A549 (cell line): Measurements from ENCODE around the gene MARCHF11. TPM values are rescaled to one million over a fixed set of nuclear protein-coding genes. Genes with fewer than 3 reads are reported as not detected.

ENCODE experiments used
- ATAC-seq, 2 experiments: fragments of 200-7000 bp in 1 of 2; fragments of >200 bp in 1 of 2; cut with Nextera tagmentation in 1 of 2; cut with Tn5 transposase in 1 of 2; 3 replicates each; pipeline versions ENCODE4 v1.8.0 to v1.9.1; 2018 to 2020; ENCODE audit warnings: mild to moderate bottlenecking in 1 of 2, moderate library complexity in 1 of 2
- CTCF ChIA-PET: fragments of 300-600 bp; sonication (Branson Sonifier 250); formaldehyde crosslinking; extraction: SDS; loops from one replicate; lab custom pipeline; 2021; ENCODE audit warnings: antibody characterized with exemption, inconsistent platforms; lab: Yijun Ruan, JAX
- POLR2A ChIA-PET: fragments of 350-600 bp; formaldehyde crosslinking; extraction: SDS; loops from one replicate; lab custom pipeline; 2021; ENCODE audit warnings: antibody characterized with exemption, inconsistent platforms; lab: Yijun Ruan, JAX
- DNase-seq, 2 experiments: peaks; one replicate each; pipeline versions ENCODE4 v3.0.0 to v3.0.0-alpha.2; 2011 to 2016; ENCODE audit warnings: low read depth in 1 of 2, low spot score in 1 of 2
- FAIRE-seq: peaks from 2 replicates; lab custom pipeline; 2011; peaks lifted over from hg19 to GRCh38; lab: Jason Lieb, UNC
- H3K27ac ChIP-seq, 2 experiments: fragments of >200 bp; sonication (Bioruptor Twin); formaldehyde crosslinking; 3 replicates each; pipeline ENCODE4 v1.5.1; 2016 to 2017
- H3K4me1 ChIP-seq: fragments of >200 bp; sonication (Bioruptor Twin); formaldehyde crosslinking; 3 replicates; pipeline ENCODE4 v1.6.1; 2016
- H3K4me2 ChIP-seq: fragments of >200 bp; sonication (Bioruptor Twin); formaldehyde crosslinking; 3 replicates; pipeline ENCODE4 v1.6.1; 2016
- H3K4me3 ChIP-seq: fragments of >200 bp; sonication (Bioruptor Twin); formaldehyde crosslinking; 3 replicates; pipeline ENCODE4 v1.5.1; 2016
- H3K9me3 ChIP-seq: fragments of >200 bp; sonication (Bioruptor Twin); formaldehyde crosslinking; 3 replicates; pipeline ENCODE4 v1.6.1; 2016
- BHLHE40 ChIP-seq: IDR thresholded peaks from 2 replicates; pipeline ENCODE4 v1.6.1; 2012; ENCODE audit warnings: low read depth, low read length, inconsistent platforms
- CEBPB ChIP-seq, 2 experiments: fragments of >200 bp in 1 of 2; sonication (Bioruptor Twin) in 1 of 2; formaldehyde crosslinking in 1 of 2; IDR thresholded peaks; 2 replicates each; pipeline ENCODE4 v1.6.1; 2012 to 2016
- EHMT2 ChIP-seq: fragments of 200-600 bp; sonication (generic); IDR thresholded peaks from 2 replicates; pipeline ENCODE4 v1.6.1; 2016; ENCODE audit warnings: antibody characterized with exemption, low read depth, mild to moderate bottlenecking, moderate library complexity
- ESRRA ChIP-seq: fragments of 150-350 bp; IDR thresholded peaks from 2 replicates; pipeline ENCODE4 v1.6.1; 2014; ENCODE audit warnings: mild to moderate bottlenecking, low read length, borderline replicate concordance
- FOSB ChIP-seq: fragments of 250-450 bp; sonication (Bioruptor Pico); IDR thresholded peaks from 2 replicates; pipeline ENCODE4 v1.5.0; 2020; ENCODE audit warnings: mild to moderate bottlenecking, moderate library complexity
- FOSL2 ChIP-seq, 2 experiments: fragments of 450-650 bp in 1 of 2; fragments of >200 bp in 1 of 2; sonication (Bioruptor Twin) in 1 of 2; formaldehyde crosslinking; IDR thresholded peaks; 2 replicates each; pipeline versions ENCODE4 v1.5.0 to v1.6.1; 2016 to 2020; ENCODE audit warnings: mild to moderate bottlenecking in 1 of 2, moderate library complexity in 1 of 2
- HDAC2 ChIP-seq: fragments of 200-600 bp; sonication (generic); IDR thresholded peaks from 2 replicates; pipeline ENCODE4 v1.6.1; 2016
- HOXB13 ChIP-seq: fragments of 250-450 bp; sonication (Bioruptor Pico); IDR thresholded peaks from 2 replicates; pipeline ENCODE4 v1.5.0; 2020; ENCODE audit warnings: low read depth, mild to moderate bottlenecking, moderate library complexity
- HOXB5 ChIP-seq: fragments of 250-450 bp; sonication (Bioruptor Pico); IDR thresholded peaks from 2 replicates; pipeline ENCODE4 v1.5.0; 2020; ENCODE audit warnings: mild to moderate bottlenecking, moderate library complexity
- JUNB ChIP-seq: fragments of >200 bp; sonication (Bioruptor Twin); formaldehyde crosslinking; IDR thresholded peaks from 2 replicates; pipeline ENCODE4 v1.6.1; 2016
- KDM5A ChIP-seq: fragments of 200-600 bp; sonication (generic); IDR thresholded peaks from 2 replicates; pipeline ENCODE4 v1.6.1; 2016; ENCODE audit warnings: antibody characterized with exemption, mild to moderate bottlenecking
- MAFK ChIP-seq: fragments of 450-650 bp; IDR thresholded peaks from 2 replicates; pipeline ENCODE4 v1.6.1; 2014; ENCODE audit not compliant: partially characterized antibody
- NFE2L2 ChIP-seq: fragments of 150-350 bp; conservative IDR thresholded peaks from 2 replicates; pipeline ENCODE4 v1.6.1; 2014; ENCODE audit warnings: low read length
- NR3C1 ChIP-seq: fragments of >200 bp; sonication (Bioruptor Twin); formaldehyde crosslinking; IDR thresholded peaks from 3 replicates; pipeline ENCODE4 v1.6.1; 2017
- POLR2AphosphoS2 ChIP-seq: conservative IDR thresholded peaks from 2 replicates; pipeline ENCODE4 v1.6.1; 2012; ENCODE audit warnings: low read length, improper control_type of control experiment, inconsistent platforms
- RCOR1 ChIP-seq: fragments of 150-350 bp; IDR thresholded peaks from 2 replicates; pipeline ENCODE4 v1.6.1; 2014; ENCODE audit warnings: antibody characterized with exemption, low read length, low read depth
- RFX5 ChIP-seq: fragments of 450-650 bp; IDR thresholded peaks from 2 replicates; pipeline ENCODE4 v1.7.1; 2014; ENCODE audit warnings: antibody characterized with exemption, mild to moderate bottlenecking, moderate library complexity
- SMC3 ChIP-seq: fragments of >200 bp; sonication (Bioruptor Twin); formaldehyde crosslinking; IDR thresholded peaks from 3 replicates; pipeline ENCODE4 v1.6.1; 2018; ENCODE audit warnings: inconsistent platforms
- SREBF2 ChIP-seq: fragments of 450-650 bp; IDR thresholded peaks from 2 replicates; pipeline ENCODE4 v1.6.1; 2014; ENCODE audit warnings: mild to moderate bottlenecking, moderate library complexity
- ZC3H11A ChIP-seq: fragments of 450-650 bp; IDR thresholded peaks from 2 replicates; pipeline ENCODE4 v1.6.1; 2014; ENCODE audit warnings: antibody characterized with exemption, mild to moderate bottlenecking
- ZNF302 ChIP-seq: fragments of 250-450 bp; sonication (Bioruptor Pico); IDR thresholded peaks from 2 replicates; pipeline ENCODE4 v1.9.0; 2021; ENCODE audit warnings: inconsistent platforms, mild to moderate bottlenecking, moderate library complexity
- ZSCAN20 ChIP-seq: fragments of 250-450 bp; sonication (Bioruptor Pico); IDR thresholded peaks from 2 replicates; pipeline ENCODE4 v1.8.0; 2022; ENCODE audit warnings: mild to moderate bottlenecking, moderate library complexity
- WGBS: methylation state at CpG from one replicate; pipeline ENCODE4 v1.1.6; 2017; ENCODE audit errors: missing lambda C conversion rate; 5-methylcytosine and 5-hydroxymethylcytosine counted together
- polyA plus RNA-seq, 4 experiments: library from polyadenylated mRNA; depleted of rRNA in 3 of 4; stranded (reverse); fragments of >200 nt; fragmentation: RNase III in 1 of 4; extraction: RNeasy Plus Mini Kit Qiagen cat#74134 plus additional on column Dnase treatment in 1 of 4; gene quantifications; 2 replicates in 3 of 4; 3 replicates in 1 of 4; pipeline ENCODE4 v1.2.3, GENCODE V29; 2011 to 2017
- TF ChIP-seq, protein P1 (sequence below): fragments of 450-650 bp; IDR thresholded peaks from 2 replicates; pipeline ENCODE4 v1.6.1; 2014; ENCODE audit warnings: antibody characterized with exemption
- TF ChIP-seq, protein P2 (sequence below): fragments of >200 bp; sonication (Bioruptor Twin); formaldehyde crosslinking; IDR thresholded peaks from 3 replicates; pipeline ENCODE4 v1.5.1; 2016
- TF ChIP-seq, protein P3 (sequence below): IDR thresholded peaks from 2 replicates; pipeline ENCODE4 v1.6.1; 2012; ENCODE audit warnings: low read depth, borderline replicate concordance
- TF ChIP-seq, protein P4 (sequence below): IDR thresholded peaks from 2 replicates; pipeline ENCODE4 v1.6.1; 2012
- TF ChIP-seq, protein P5 (sequence below): fragments of 150-350 bp; IDR thresholded peaks from 2 replicates; pipeline ENCODE4 v1.6.1; 2014; ENCODE audit warnings: low read depth, mild to moderate bottlenecking, low read length
- TF ChIP-seq, protein P6 (sequence below): IDR thresholded peaks from 2 replicates; pipeline ENCODE4 v1.6.1; 2012

The MARCHF11 gene
- polyA plus RNA-seq, 2 of the 4 experiments (the other 2 are of a cell fraction), result not detected

DNA sequence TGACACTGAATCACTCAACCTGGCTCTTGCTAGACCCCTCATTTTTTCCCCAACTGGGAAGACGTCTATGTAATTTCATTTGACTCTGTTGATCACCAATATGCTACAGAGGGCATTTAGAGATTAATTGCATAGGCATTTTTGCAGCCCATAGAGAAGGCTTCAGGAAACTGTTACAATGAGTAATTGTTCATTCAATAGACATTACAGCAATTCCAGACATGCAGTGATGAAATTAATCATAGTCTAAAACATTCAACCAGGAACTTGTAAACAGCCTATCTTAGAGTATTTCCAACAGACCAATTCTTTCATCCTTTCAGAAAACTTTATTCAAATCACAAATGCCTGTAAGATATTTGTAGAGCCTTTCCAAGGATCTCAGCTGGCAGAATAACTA, 122.3 kb downstream of the MARCHF11 start:
- FAIRE-seq, result no peak
- no peaks in the 10 kb centered on the region for H3K4me1 ChIP-seq
- POLR2A ChIA-PET, result no interaction called here
- TF ChIP-seq HOXB13 (CRISPR knock-in tag), result no peak
- TF ChIP-seq, protein P1, sequence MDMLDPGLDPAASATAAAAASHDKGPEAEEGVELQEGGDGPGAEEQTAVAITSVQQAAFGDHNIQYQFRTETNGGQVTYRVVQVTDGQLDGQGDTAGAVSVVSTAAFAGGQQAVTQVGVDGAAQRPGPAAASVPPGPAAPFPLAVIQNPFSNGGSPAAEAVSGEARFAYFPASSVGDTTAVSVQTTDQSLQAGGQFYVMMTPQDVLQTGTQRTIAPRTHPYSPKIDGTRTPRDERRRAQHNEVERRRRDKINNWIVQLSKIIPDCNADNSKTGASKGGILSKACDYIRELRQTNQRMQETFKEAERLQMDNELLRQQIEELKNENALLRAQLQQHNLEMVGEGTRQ, result no peak
- TF ChIP-seq, protein P2, sequence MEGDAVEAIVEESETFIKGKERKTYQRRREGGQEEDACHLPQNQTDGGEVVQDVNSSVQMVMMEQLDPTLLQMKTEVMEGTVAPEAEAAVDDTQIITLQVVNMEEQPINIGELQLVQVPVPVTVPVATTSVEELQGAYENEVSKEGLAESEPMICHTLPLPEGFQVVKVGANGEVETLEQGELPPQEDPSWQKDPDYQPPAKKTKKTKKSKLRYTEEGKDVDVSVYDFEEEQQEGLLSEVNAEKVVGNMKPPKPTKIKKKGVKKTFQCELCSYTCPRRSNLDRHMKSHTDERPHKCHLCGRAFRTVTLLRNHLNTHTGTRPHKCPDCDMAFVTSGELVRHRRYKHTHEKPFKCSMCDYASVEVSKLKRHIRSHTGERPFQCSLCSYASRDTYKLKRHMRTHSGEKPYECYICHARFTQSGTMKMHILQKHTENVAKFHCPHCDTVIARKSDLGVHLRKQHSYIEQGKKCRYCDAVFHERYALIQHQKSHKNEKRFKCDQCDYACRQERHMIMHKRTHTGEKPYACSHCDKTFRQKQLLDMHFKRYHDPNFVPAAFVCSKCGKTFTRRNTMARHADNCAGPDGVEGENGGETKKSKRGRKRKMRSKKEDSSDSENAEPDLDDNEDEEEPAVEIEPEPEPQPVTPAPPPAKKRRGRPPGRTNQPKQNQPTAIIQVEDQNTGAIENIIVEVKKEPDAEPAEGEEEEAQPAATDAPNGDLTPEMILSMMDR, result no peak
- no peak for TF ChIP-seq POLR2AphosphoS2
- TF ChIP-seq, protein P3, sequence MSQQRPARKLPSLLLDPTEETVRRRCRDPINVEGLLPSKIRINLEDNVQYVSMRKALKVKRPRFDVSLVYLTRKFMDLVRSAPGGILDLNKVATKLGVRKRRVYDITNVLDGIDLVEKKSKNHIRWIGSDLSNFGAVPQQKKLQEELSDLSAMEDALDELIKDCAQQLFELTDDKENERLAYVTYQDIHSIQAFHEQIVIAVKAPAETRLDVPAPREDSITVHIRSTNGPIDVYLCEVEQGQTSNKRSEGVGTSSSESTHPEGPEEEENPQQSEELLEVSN, result no peak
- DNase-seq, result no peak
- ATAC-seq, result no peak
- no peak overlapping the region for H3K4me2 ChIP-seq
- no peak overlapping the region for H3K4me3 ChIP-seq
- no peaks in the 10 kb centered on the region for H3K9me3 ChIP-seq
- CTCF ChIA-PET, result interaction anchor here (1.1 kb wide), 1 partner anchor 14 kb away, joined by 3 read pairs; no protein-coding TSS in a partner anchor
- H3K27ac ChIP-seq, result no peak overlapping the region
- WGBS, result 0% methylated on average over 1 of the region's 1 CpG

DNA sequence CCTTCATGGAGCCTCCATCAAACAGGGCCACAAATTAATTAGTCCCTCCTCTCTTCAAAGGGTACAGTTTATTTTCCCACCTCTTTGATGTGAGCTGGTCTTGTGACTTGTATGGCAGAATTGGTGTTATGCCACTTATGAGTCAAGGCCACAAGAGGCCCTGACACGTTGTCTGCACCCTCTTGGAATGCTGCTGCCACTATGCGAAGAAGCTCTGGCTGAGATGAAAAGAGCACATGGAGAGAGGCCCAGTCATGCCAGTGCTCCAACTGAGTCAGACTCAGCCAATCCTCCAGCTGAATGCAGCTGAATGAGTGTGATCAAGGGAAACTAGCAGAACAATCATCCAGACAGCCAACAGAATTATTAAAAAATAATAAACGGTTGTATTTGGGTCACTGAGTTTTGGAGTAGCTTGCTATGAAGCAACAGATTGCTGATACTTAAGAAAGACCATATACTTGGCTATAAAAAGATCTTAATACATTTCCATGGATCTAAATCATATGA, 128.3 kb downstream of the MARCHF11 start:
- WGBS, result 25% methylated on average over 3 of the region's 3 CpGs
- H3K4me3 ChIP-seq, result no peak overlapping the region
- no peak for ATAC-seq
- ChIA-PET CTCF (interaction anchor here (0.9 kb wide), 1 partner anchor 8 kb away, joined by 3 read pairs; no protein-coding TSS in a partner anchor), POLR2A (no interaction called here)
- no peaks in the 10 kb centered on the region for H3K9me3 ChIP-seq
- DNase-seq, result no peak
- no peak overlapping the region for H3K27ac ChIP-seq
- TF ChIP-seq ZSCAN20 (CRISPR knock-in tag) (no peak), HOXB13 (CRISPR knock-in tag) (no peak), MAFK (no peak), JUNB (no peak), NR3C1 (no peak), SREBF2 (no peak), EHMT2 (no peak), RCOR1 (no peak), NFE2L2 (no peak), FOSB (CRISPR knock-in tag) (no peak), RFX5 (no peak), HOXB5 (CRISPR knock-in tag) (no peak), SMC3 (no peak), HDAC2 (no peak)
- TF ChIP-seq, protein P4, sequence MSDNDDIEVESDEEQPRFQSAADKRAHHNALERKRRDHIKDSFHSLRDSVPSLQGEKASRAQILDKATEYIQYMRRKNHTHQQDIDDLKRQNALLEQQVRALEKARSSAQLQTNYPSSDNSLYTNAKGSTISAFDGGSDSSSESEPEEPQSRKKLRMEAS, result no peak
- TF ChIP-seq, protein P2, result no peak
- no peaks in the 10 kb centered on the region for H3K4me1 ChIP-seq
- H3K4me2 ChIP-seq, result no peak overlapping the region
- FAIRE-seq, result no peak

DNA sequence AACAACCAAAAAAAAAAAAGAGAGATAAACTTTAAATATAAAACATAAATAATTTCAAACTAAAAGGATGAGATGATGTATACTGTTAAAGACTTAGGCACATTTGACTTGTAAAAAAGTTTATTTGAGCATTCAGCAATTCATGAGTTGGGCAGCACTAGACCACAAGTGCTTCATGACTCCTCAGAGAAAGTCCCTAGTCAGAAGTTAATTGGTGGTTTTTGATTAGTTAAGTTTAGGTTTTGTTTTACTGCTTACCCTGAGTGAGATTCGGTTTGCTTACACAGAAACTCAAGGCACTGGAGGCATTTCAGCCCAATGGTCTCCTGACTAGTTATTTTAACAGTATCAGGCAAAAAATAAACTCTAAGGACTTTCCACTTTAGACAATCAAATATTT, 129.2 kb downstream of the MARCHF11 start:
- Histone ChIP-seq H3K4me2 (no peak overlapping the region), H3K4me1 (no peaks in the 10 kb centered on the region), H3K27ac (no peak overlapping the region), H3K4me3 (no peak overlapping the region), H3K9me3 (no peaks in the 10 kb centered on the region)
- ATAC-seq (no peak), DNase-seq (no peak), FAIRE-seq (no peak)
- WGBS, result 0% methylated on average over 1 of the region's 1 CpG
- POLR2A ChIA-PET, result no interaction called here
- CTCF ChIA-PET, result no interaction called here
- TF ChIP-seq, protein P5, sequence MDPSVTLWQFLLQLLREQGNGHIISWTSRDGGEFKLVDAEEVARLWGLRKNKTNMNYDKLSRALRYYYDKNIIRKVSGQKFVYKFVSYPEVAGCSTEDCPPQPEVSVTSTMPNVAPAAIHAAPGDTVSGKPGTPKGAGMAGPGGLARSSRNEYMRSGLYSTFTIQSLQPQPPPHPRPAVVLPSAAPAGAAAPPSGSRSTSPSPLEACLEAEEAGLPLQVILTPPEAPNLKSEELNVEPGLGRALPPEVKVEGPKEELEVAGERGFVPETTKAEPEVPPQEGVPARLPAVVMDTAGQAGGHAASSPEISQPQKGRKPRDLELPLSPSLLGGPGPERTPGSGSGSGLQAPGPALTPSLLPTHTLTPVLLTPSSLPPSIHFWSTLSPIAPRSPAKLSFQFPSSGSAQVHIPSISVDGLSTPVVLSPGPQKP, result no peak
- TF ChIP-seq RFX5, result no peak
- no peak for TF ChIP-seq FOSL2 (IDR thresholded peaks at IDR 0.05)
- no peak for TF ChIP-seq FOSL2 (CRISPR knock-in tag; IDR thresholded peaks at IDR 0.05)
- TF ChIP-seq HDAC2, result no peak
- no peak for TF ChIP-seq BHLHE40
- TF ChIP-seq, protein P4, result no peak
- no peak for TF ChIP-seq ZNF302 (CRISPR knock-in tag)
- TF ChIP-seq, protein P6, sequence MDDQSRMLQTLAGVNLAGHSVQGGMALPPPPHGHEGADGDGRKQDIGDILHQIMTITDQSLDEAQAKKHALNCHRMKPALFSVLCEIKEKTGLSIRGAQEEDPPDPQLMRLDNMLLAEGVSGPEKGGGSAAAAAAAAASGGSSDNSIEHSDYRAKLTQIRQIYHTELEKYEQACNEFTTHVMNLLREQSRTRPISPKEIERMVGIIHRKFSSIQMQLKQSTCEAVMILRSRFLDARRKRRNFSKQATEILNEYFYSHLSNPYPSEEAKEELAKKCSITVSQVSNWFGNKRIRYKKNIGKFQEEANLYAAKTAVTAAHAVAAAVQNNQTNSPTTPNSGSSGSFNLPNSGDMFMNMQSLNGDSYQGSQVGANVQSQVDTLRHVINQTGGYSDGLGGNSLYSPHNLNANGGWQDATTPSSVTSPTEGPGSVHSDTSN, result no peak
- no peak for TF ChIP-seq KDM5A
- TF ChIP-seq ZC3H11A, result no peak
- TF ChIP-seq CEBPB (IDR thresholded peaks at IDR 0.05), result no peak
- no peak for TF ChIP-seq ESRRA
